ENCODE measurements around the gene CIART. TPM values are rescaled to one million over a fixed set of nuclear protein-coding genes. Genes with fewer than 3 reads are reported as not detected.
"Not testable (repeated sequence)": the region's sequence is repeated elsewhere in the genome, so short reads cannot be mapped to it uniquely, and the experiment has no call there.

Gene CIART
- total RNA-seq: 6.0 and 7.5 TPM in 2 replicates

DNA sequence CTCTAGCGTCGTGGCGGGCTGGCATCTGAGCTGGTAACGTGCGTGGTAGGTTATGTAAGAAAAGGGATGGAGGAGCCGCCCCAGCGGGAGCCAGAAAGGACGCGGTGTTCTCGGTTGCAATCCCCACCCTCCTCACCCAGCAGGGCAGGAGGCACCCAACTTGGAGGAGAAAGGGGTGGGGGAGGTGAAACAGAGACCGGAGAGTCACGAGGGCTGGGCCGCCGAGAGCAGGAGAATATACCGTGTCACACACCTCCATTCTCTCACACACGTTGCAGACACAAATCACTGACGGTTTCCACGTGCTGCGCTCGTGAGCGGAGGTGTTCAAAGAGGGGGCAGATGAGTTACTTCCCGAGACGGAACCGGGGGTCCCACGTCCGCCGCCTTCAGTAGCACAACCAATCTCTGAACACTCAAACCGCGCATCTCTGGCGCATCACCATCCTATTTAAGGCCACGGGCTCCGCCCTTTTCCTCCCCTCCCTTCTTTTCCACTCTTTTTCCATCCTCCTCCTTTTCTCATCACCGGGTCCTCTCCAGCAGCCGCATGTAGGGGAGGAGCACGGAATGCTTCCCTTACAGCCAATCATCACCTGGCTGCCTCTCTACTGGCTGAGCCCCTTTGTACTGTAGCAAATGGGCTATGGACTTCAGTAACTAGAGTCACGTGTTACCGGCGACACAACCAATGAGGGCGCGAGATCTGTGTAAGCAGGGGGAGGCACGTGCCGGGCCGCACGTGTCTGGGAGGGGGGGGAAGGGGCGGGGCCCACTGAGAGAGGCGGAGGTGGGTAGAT lies at the start of gene CIART:
CIART (plus strand) TSS at position 797 of the 800 bp plus-strand sequence. CDS start 714 bp downstream, outside the sequence.
- peaks cover 4% of the 10 kb centered on the region for H3K36me3 Mint-ChIP-seq (ENCODE audit: low read depth)
- no peaks in the 10 kb centered on the region for H3K9me3 Mint-ChIP-seq
- peak within 1 kb of the TSS; percentile 87 for H3K27ac Mint-ChIP-seq
- intact Hi-C loops (cut with micrococcal nuclease): loop anchor here (1.0 to 5.0 kb wide), 3 partner anchors 11 to 45 kb away; partner anchors contain the start of genes ANP32E and MRPS21
- DNase-seq: peak; percentile 92
- peaks cover 6% of the 10 kb centered on the region for H3K27me3 Mint-ChIP-seq
- peak within 1 kb of the TSS; percentile 85 for H3K4me3 Mint-ChIP-seq
- H3K4me1 Mint-ChIP-seq: peaks cover 23% of the 10 kb centered on the region

GRCh38 chr1:150232921-150233320 lies 49.4 kb upstream of the CIART start:
- not testable (repeated sequence) for H3K4me3 Mint-ChIP-seq, H3K27me3 Mint-ChIP-seq, DNase-seq, H3K27ac Mint-ChIP-seq, H3K9me3 Mint-ChIP-seq
- H3K4me1 Mint-ChIP-seq: peaks cover 17% of the 10 kb centered on the region
- peaks cover 30% of the 10 kb centered on the region for H3K36me3 Mint-ChIP-seq (ENCODE audit: low read depth)
- intact Hi-C loops (cut with micrococcal nuclease): loop anchor here (10.0 kb wide), 2 partner anchors 332 to 742 kb away; partner anchors contain the start of gene CERS2

GRCh38 chr1:150233359-150234308 lies 48.7 kb upstream of the CIART start:
- Mint-ChIP-seq H3K36me3 (ENCODE audit: low read depth) (peaks cover 26% of the 10 kb centered on the region), H3K9me3 (no peaks in the 10 kb centered on the region), H3K4me1 (peaks cover 17% of the 10 kb centered on the region), H3K27me3 (no peaks in the 10 kb centered on the region), H3K4me3 (no peak overlapping the region), H3K27ac (no peak overlapping the region)
- DNase-seq: peak; percentile 71
- intact Hi-C loops (cut with micrococcal nuclease): loop anchor here (1.0 to 10.0 kb wide), 3 partner anchors 20 to 741 kb away; partner anchors contain the start of gene CERS2

GRCh38 chr1:150234309-150234565 lies 48.1 kb upstream of the CIART start:
- H3K9me3 Mint-ChIP-seq: no peaks in the 10 kb centered on the region
- H3K27me3 Mint-ChIP-seq: no peaks in the 10 kb centered on the region
- no peak overlapping the region for H3K27ac Mint-ChIP-seq
- DNase-seq: no peak
- intact Hi-C loops (cut with micrococcal nuclease): loop anchor here (1.0 to 10.0 kb wide), 3 partner anchors 21 to 741 kb away; partner anchors contain the start of gene CERS2
- H3K4me3 Mint-ChIP-seq: no peak overlapping the region
- H3K36me3 Mint-ChIP-seq (ENCODE audit: low read depth): peaks cover 21% of the 10 kb centered on the region
- peaks cover 17% of the 10 kb centered on the region for H3K4me1 Mint-ChIP-seq

DNA sequence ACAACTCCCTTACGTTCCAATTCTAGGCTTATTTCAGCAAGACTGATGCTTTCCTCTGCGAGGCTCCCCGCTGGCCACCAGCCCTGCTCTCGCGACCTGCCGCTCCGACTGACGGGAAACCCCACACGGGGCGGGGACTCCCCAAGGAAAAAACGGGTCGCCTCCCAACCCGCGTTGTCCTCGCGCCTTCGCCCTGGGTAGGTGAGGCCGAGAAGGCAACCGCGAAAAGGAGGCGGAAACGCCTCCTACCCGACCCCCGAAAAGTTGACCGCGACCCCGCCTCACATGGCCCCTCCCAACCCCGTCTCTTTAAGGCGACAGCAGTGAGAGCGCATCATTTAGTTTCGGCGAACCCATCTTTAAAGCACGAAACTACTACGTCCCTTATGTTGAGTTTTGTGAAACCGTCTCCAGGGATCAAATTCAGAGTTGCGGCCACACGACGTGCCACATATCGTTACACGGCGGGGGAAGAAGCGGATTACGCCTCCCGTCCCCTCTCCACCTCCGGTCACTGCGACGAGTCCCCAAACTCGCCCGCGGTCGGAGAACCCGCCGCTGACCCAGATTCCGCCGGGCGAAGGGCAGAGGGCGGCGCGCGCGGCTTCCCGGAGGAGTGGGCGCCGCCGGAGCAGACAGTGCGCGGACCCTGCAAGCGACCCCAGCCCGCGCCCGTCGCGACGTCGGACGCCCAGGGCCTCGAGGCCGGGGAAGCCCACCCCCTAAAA lies 47.6 kb upstream of the CIART start:
- intact Hi-C loops (cut with micrococcal nuclease): loop anchor here (1.0 to 10.0 kb wide), 4 partner anchors 21 to 740 kb away; partner anchors contain the start of genes CERS2 and CIART
- no peaks in the 10 kb centered on the region for H3K9me3 Mint-ChIP-seq
- peak; percentile 98 for DNase-seq
- H3K36me3 Mint-ChIP-seq (ENCODE audit: low read depth): peaks cover 20% of the 10 kb centered on the region
- peaks cover 17% of the 10 kb centered on the region for H3K4me1 Mint-ChIP-seq
- H3K4me3 Mint-ChIP-seq: no peak overlapping the region
- no peak overlapping the region for H3K27ac Mint-ChIP-seq
- H3K27me3 Mint-ChIP-seq: peaks cover 1% of the 10 kb centered on the region

DNA sequence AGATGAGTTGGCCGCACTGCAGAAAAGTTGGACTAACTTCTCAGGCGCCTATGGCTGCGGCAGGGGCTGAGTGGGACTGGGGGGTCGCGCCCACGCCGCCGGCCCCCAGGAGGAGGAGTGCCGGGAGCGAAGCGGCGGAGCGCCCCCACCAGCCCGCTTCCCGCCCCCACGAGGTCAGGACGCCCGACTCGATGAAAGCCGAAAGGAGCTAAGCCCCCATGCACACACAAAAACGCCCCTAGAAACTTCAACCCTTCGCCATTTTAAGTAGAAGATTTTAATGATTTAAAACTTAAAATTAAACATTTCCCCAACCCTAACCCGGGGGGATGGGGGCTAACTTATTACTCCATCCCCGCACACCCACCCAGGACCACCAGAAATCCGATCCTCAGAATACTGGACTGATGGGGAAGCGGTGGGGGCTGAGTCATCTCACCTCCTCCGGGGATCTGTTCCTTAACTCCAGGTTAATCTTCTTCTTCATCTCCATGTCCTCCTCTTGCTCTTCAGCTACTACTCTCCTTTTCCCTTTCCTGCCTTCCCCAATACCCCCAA lies 47.0 kb upstream of the CIART start:
- DNase-seq: peak; percentile 79
- H3K36me3 Mint-ChIP-seq (ENCODE audit: low read depth): peaks cover 17% of the 10 kb centered on the region
- peaks cover 4% of the 10 kb centered on the region for H3K27me3 Mint-ChIP-seq
- intact Hi-C loops (cut with micrococcal nuclease): loop anchor here (5.0 to 10.0 kb wide), 3 partner anchors 47 to 739 kb away; partner anchors contain the start of genes CERS2 and CIART
- H3K9me3 Mint-ChIP-seq: no peaks in the 10 kb centered on the region
- H3K4me1 Mint-ChIP-seq: peaks cover 17% of the 10 kb centered on the region
- no peak overlapping the region for H3K4me3 Mint-ChIP-seq
- no peak overlapping the region for H3K27ac Mint-ChIP-seq

GRCh38 chr1:150235852-150236613 lies 46.3 kb upstream of the CIART start, which contains the start of gene ANP32E:
ANP32E (minus strand) TSS chr1:150236112; CDS start chr1:150235786, 326 bp downstream.
- no peaks in the 10 kb centered on the region for H3K9me3 Mint-ChIP-seq
- peaks cover 6% of the 10 kb centered on the region for H3K27me3 Mint-ChIP-seq
- H3K27ac Mint-ChIP-seq: no peak within 1 kb of the TSS
- H3K4me1 Mint-ChIP-seq: peaks cover 16% of the 10 kb centered on the region
- H3K4me3 Mint-ChIP-seq: no peak within 1 kb of the TSS
- DNase-seq: peak; percentile 98
- H3K36me3 Mint-ChIP-seq (ENCODE audit: low read depth): peaks cover 12% of the 10 kb centered on the region
- intact Hi-C loops (cut with micrococcal nuclease): loop anchor here (1.0 to 10.0 kb wide), 6 partner anchors 21 to 739 kb away; partner anchors contain the start of genes APH1A, CA14, CERS2 and CIART

- no peak overlapping the region for H3K27ac Mint-ChIP-seq
- H3K4me1 Mint-ChIP-seq: peaks cover 16% of the 10 kb centered on the region
- H3K27me3 Mint-ChIP-seq: peaks cover 6% of the 10 kb centered on the region
- DNase-seq: no peak
- no peaks in the 10 kb centered on the region for H3K9me3 Mint-ChIP-seq
- peaks cover 12% of the 10 kb centered on the region for H3K36me3 Mint-ChIP-seq (ENCODE audit: low read depth)
- intact Hi-C loops (cut with micrococcal nuclease): loop anchor here (1.0 to 10.0 kb wide), 6 partner anchors 20 to 738 kb away; partner anchors contain the start of genes APH1A, CA14, CERS2 and CIART
- no peak overlapping the region for H3K4me3 Mint-ChIP-seq
Measured at GRCh38 chr1:150236614-150237100, 45.7 kb upstream of the CIART start.

- peaks cover 16% of the 10 kb centered on the region for H3K4me1 Mint-ChIP-seq
- not testable (repeated sequence) for H3K9me3 Mint-ChIP-seq, H3K27me3 Mint-ChIP-seq, DNase-seq, H3K4me3 Mint-ChIP-seq, H3K27ac Mint-ChIP-seq
- H3K36me3 Mint-ChIP-seq (ENCODE audit: low read depth): peaks cover 12% of the 10 kb centered on the region
- intact Hi-C loops (cut with micrococcal nuclease): loop anchor here (2.0 to 10.0 kb wide), 4 partner anchors 20 to 738 kb away; partner anchors contain the start of genes CA14, CERS2 and CIART
Measured at GRCh38 chr1:150237176-150237575, 45.2 kb upstream of the CIART start.

GRCh38 chr1:150237746-150238145 lies 44.6 kb upstream of the CIART start:
- intact Hi-C loops (cut with micrococcal nuclease): loop anchor here (2.0 to 10.0 kb wide), 4 partner anchors 19 to 737 kb away; partner anchors contain the start of genes CA14, CERS2 and CIART
- Mint-ChIP-seq H3K36me3 (ENCODE audit: low read depth) (peaks cover 12% of the 10 kb centered on the region), H3K9me3 (no peaks in the 10 kb centered on the region), H3K4me3 (no peak overlapping the region), H3K4me1 (peaks cover 15% of the 10 kb centered on the region), H3K27me3 (peaks cover 6% of the 10 kb centered on the region), H3K27ac (peak overlapping the region; percentile 8)
- no peak for DNase-seq

- Mint-ChIP-seq H3K4me3 (no peak overlapping the region), H3K4me1 (no peaks in the 10 kb centered on the region), H3K9me3 (no peaks in the 10 kb centered on the region), H3K27me3 (peaks cover 11% of the 10 kb centered on the region), H3K36me3 (ENCODE audit: low read depth) (no peaks in the 10 kb centered on the region), H3K27ac (no peak overlapping the region)
- no peak for DNase-seq
- intact Hi-C loops (cut with micrococcal nuclease): no loop called here
Measured at GRCh38 chr1:150243003-150243402, 39.4 kb upstream of the CIART start.

DNA sequence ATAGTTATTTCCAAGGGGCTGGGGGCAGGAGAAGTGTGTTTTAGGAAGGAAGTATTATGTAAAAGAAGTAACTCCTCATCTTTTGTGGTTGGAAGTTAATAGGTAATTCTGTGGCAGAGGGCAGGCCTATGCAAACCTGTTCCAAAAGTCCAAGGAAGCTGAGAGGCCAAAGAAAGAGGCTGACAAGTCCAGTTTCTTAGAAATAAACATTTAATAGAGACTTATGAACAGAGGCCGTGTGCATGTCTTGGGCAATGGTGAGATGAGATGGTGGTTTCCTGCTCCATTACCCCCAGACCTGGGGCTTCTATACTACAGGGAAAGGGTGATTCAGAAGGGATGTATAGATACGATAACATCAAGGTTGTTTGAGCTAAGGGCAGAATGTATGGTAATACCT lies 32.4 kb upstream of the CIART start:
- no peak overlapping the region for H3K27ac Mint-ChIP-seq
- no peaks in the 10 kb centered on the region for H3K36me3 Mint-ChIP-seq (ENCODE audit: low read depth)
- H3K9me3 Mint-ChIP-seq: no peaks in the 10 kb centered on the region
- no peak for DNase-seq
- intact Hi-C loops (cut with micrococcal nuclease): no loop called here
- peaks cover 9% of the 10 kb centered on the region for H3K27me3 Mint-ChIP-seq
- no peak overlapping the region for H3K4me3 Mint-ChIP-seq
- no peaks in the 10 kb centered on the region for H3K4me1 Mint-ChIP-seq
